GM13976 (cell line): ENCODE data around the gene AP2A2.

Experiments
- DNase-seq: peaks from one replicate; pipeline ENCODE4 v3.0.0; 2012; ENCODE audit warnings: low spot score
- CTCF ChIP-seq: IDR thresholded peaks from 2 replicates; pipeline ENCODE4 v1.5.1; 2012; ENCODE audit warnings: borderline replicate concordance, mild to moderate bottlenecking; ENCODE audit not compliant: insufficient read depth; ENCODE audit errors: extremely low read depth, missing control alignments, control extremely low read depth
- in situ Hi-C: fragments of 300-500 bp; cut with MboI; formaldehyde crosslinking; loops from one replicate; pipeline ENCODE4 v1.12.0; 2022; ENCODE audit warnings: low sequenced_read_pairs, mixed read lengths, inconsistent platforms; ENCODE audit not compliant: unreplicated experiment

AP2A2 gene

GRCh38 chr11:947744-948143 lies 22.1 kb downstream of the AP2A2 start:
- in situ Hi-C loops, result no loop called here
- no peak for DNase-seq
- no peak for TF ChIP-seq CTCF

GRCh38 chr11:951507-951906 lies 25.8 kb downstream of the AP2A2 start:
- in situ Hi-C loops, result no loop called here
- TF ChIP-seq CTCF, result no peak
- no peak for DNase-seq

- no peak for DNase-seq
- in situ Hi-C loops, result no loop called here
- TF ChIP-seq CTCF, result no peak
Observed at GRCh38 chr11:952406-953385, 27.0 kb downstream of the AP2A2 start.

GRCh38 chr11:953512-953911 lies 27.8 kb downstream of the AP2A2 start:
- in situ Hi-C loops, result no loop called here
- no peak for TF ChIP-seq CTCF
- DNase-seq, result no peak

GRCh38 chr11:954392-955153 lies 28.9 kb downstream of the AP2A2 start:
- no peak for DNase-seq
- no peak for TF ChIP-seq CTCF
- in situ Hi-C loops, result no loop called here

GRCh38 chr11:955154-956063 lies 29.7 kb downstream of the AP2A2 start:
- in situ Hi-C loops, result no loop called here
- DNase-seq, result no peak

More at GRCh38 chr11:955154-956063, 29.7 kb downstream of the AP2A2 start:
- TF ChIP-seq CTCF, result no peak
